NCI-H1694 (cell line): ENCODE results near the gene UCN2.
A peak's percentile ranks its signal among the peaks of the same experiment; 100 is the strongest.
"Not testable (repeated sequence)": the region's sequence is repeated elsewhere in the genome, so short reads cannot be mapped to it uniquely, and the experiment has no call there.

Source experiments
- DNase-seq: peaks from one replicate; lab custom pipeline; 2025; lab: John Stamatoyannopoulos, UW

The UCN2 gene

GRCh38 chr3:48561045-48561736 is 2.4 kb downstream of the UCN2 start:
- no peak for DNase-seq

GRCh38 chr3:48560648-48561018 is 2.9 kb downstream of the UCN2 start:
- DNase-seq, result no peak

GRCh38 chr3:48558493-48559134 is 5.0 kb downstream of the UCN2 start:
- DNase-seq, result no peak

GRCh38 chr3:48556796-48557626 is 6.6 kb downstream of the UCN2 start, which contains the start of gene PFKFB4:
TSS of gene PFKFB4 (minus strand) at chr3:48556803. CDS start at chr3:48556777, 26 bp downstream.
- DNase-seq, result peak; percentile 89

- no peak for DNase-seq
These were observed 7.4 kb downstream of the UCN2 start for GRCh38 chr3:48555949-48556795.

GRCh38 chr3:48555231-48555948 is 8.2 kb downstream of the UCN2 start:
- DNase-seq, result no peak

GRCh38 chr3:48553886-48554845 is 9.4 kb downstream of the UCN2 start:
- DNase-seq, result no peak

GRCh38 chr3:48553361-48553760 is 10.2 kb downstream of the UCN2 start:
- DNase-seq, result no peak

- no peak for DNase-seq
These were observed 11.2 kb downstream of the UCN2 start for GRCh38 chr3:48552111-48552951.

- not testable (repeated sequence) for DNase-seq
These were observed 11.9 kb downstream of the UCN2 start for GRCh38 chr3:48551651-48552050.

- DNase-seq, result peak; percentile 32
These were observed 14.6 kb downstream of the UCN2 start for GRCh38 chr3:48548729-48549705.

GRCh38 chr3:48548126-48548525 is 15.5 kb downstream of the UCN2 start:
- no peak for DNase-seq

- DNase-seq, result no peak
These were observed 17.3 kb downstream of the UCN2 start for GRCh38 chr3:48546203-48546829.

- DNase-seq, result no peak
These were observed 19.4 kb downstream of the UCN2 start for GRCh38 chr3:48544141-48544540.

GRCh38 chr3:48543271-48543866 is 20.2 kb downstream of the UCN2 start:
- peak; percentile 8 for DNase-seq

- no peak for DNase-seq
These were observed 25.1 kb downstream of the UCN2 start for GRCh38 chr3:48538451-48538850.

GRCh38 chr3:48536785-48537184 is 26.8 kb downstream of the UCN2 start:
- no peak for DNase-seq
